Fibroblast of skin of right quadriceps (primary cell): ENCODE measurements around the gene HECW1.
"Not testable (repeated sequence)": the region's sequence is repeated elsewhere in the genome, so short reads cannot be mapped to it uniquely, and the experiment has no call there.

Experiments used
- DNase-seq: peaks from one replicate; pipeline ENCODE4 v3.0.0-alpha.2; 2013

HECW1 gene

DNA sequence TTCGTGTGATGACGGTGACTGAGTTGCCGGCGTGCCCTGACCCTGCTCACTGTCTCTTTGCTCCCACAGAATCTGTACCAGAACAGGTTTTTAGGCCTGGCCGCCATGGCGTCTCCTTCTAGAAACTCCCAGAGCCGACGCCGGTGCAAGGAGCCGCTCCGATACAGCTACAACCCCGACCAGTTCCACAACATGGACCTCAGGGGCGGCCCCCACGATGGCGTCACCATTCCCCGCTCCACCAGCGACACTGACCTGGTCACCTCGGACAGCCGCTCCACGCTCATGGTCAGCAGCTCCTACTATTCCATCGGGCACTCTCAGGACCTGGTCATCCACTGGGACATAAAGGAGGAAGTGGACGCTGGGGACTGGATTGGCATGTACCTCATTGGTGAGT is 199.2 kb downstream of the HECW1 start:
- no peak for DNase-seq

DNA sequence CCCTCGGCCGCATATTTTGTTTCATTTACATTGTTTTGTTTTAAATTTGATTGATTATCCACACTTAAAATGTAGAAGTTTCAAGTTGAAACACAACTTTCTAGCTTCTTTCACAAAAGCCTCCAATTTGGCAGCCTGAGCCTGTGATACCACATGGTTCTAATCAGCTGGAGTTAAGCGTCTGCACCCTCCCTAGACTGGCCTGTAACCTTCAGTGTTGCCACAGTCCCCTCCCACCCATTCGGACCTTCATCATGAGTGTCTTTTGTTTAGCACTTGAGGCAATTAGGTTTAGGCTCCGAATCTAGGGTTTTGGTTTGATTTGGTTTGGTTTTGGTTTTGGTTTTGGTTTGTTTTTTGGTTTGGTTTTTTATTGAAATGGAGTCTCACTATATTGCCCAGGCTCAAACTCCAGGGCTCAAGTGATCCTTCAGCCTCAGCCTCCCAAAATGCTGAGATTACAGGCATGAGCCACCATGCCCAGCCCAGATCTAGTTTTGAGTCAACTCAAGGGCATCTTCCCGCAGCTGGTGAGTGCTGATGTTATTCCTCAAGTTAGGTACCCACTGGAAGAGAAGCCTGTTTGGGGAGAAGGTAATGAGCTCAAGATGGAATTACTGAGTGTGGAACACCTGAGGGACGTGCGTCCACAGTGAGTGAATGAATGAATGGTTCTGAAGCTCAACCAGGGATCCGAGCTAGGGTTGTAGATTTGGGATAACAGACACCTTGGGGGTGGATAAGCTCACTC is 201.4 kb downstream of the HECW1 start:
- no peak for DNase-seq

DNA sequence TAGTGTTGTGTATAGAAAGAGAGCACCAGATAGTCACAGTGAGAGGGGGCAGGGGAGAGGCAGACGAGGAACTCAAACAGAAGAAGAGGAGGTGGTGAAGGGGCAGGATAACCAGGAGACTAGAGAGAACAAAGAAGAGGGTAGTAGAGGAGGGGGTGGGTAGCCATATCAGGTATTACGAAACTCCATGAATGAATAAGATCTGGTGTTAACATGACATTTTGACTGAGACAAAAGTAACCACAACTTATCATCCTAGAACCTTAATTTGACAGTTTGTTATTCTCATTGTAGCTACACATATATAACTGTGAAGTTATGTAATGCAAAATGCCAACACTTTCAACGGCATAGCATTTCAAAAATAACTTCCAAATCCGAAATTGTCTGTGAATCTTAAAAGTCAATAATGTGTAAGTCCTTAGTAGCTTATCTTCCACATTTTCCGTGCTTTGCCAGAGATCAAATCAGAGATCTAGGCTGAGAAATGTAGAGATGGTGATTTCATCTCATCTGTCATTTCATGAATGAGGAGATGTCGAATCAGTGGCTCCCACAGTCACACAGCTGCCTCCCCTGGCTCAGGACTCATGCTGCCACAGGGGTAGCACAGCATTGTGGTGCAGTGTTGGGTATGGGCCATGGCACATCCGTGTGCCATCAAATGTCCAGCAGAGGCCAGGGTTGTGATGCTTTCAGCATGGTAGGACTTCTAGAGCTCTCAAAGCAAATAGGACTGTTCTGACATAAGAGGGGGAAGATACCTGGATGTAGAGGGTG is 202.1 kb downstream of the HECW1 start:
- DNase-seq: no peak

DNA sequence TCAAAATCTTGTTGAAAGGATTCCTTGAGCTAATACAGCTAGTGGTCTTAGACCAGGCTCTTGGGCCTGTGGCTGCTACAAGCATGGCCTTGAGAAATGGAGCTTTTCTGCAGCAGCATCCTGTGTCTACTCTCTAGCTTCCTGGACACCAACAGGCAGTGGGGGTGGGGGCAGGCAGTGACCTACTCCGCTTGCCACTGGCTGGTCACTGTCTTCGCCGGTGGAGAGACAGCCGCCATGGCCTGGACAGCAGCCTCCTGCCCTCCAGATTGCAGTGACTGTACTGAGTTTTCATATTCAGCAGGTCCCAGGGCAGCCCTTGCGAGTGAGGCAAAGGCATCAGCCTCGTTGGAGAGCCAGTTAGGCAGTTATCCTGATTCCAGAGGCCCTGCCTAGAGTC is 204.6 kb downstream of the HECW1 start:
- no peak for DNase-seq

DNA sequence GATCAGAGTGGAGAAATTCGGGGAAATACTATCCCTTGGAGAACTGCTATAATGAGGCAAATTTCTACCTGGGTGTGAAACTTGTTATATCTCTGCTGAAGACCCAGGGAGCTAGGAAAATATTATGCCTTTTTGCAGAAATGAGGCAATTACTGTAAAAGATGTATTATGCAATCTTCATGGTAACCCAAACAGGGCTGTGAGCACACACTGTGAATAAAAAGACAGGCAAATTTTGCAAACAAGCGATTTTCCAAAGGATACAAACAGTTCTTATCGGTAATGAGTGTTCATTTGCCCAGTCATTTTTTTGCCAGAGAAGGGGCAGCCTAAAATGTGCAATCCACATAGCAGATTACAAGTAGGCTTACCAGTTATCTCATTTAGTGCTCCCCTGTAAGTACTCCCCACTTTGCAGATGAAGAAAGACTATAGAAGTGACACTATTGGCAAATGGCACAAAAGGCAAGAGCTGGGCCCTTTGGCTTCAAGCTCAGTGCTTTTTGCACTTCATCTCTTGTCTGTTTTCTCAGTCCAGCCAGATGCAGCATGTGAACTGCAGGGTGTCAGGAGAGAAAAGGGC is 205.8 kb downstream of the HECW1 start:
- no peak for DNase-seq

DNA sequence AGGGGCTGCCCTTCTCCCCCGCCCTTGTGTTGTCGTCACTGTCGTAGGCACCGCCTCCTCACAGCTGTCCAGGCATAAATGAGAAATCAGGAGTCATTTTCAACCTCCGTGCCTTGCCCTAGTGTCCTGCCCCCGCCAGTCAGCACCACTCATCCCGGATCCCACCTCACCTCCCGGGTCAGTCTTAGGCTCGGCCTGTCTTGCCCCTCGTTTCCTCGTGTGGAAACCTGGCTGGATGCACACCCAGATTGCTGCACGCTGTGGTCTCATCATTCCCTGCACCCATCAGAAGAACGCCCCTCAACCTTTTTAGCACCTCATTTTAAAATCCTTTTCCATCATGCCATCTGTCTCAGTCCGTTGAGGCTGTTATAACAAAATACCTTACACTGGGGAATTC is 213.1 kb downstream of the HECW1 start:
- DNase-seq: no peak

DNA sequence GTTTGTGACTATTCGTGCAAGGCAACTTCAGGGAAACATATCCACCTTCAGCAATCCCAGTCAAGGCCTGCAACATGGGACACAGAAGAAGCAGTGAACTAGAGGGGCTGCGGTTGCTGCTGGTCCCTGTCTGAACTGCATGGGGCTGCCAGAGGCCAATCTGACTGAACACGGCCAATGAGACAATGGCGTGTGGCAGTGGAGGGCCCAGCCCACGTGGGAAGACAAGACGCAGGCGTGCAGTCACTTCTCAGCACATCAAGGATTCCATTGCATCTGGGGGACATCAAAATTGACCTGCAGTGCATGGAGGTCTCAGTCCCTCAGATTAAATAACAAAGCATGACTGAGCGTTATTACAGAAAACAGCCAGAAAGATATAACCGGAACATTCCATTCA is 215.9 kb downstream of the HECW1 start:
- DNase-seq: no peak

DNA sequence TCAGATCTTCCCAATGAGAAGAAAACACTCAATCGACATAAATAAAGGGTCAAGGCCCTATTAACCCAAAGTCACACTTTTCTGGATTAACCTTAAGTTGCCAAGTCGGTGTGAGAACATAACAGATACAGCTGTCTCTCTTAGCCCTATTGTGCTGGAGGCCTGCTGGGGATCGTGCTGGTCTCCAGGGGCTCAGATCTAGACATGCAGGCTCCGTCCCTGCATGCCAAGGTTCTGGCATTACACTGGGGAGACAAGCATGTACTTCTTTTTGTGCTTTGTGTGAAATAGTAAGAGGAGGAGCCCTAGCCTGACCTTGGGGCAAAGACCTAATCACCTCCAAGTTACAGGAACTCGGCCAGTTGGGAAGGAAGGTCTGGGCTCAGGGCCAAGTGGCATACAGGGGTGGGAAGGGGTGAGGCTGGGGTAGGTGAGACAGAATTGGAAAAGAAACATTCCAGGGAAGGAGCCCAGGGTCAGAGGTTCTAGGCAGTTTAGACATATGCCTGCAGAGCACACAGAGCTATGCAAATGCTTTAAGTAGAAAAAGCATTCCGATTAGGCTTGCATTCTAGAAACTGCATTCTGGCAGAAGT is 216.4 kb downstream of the HECW1 start:
- DNase-seq: no peak

DNA sequence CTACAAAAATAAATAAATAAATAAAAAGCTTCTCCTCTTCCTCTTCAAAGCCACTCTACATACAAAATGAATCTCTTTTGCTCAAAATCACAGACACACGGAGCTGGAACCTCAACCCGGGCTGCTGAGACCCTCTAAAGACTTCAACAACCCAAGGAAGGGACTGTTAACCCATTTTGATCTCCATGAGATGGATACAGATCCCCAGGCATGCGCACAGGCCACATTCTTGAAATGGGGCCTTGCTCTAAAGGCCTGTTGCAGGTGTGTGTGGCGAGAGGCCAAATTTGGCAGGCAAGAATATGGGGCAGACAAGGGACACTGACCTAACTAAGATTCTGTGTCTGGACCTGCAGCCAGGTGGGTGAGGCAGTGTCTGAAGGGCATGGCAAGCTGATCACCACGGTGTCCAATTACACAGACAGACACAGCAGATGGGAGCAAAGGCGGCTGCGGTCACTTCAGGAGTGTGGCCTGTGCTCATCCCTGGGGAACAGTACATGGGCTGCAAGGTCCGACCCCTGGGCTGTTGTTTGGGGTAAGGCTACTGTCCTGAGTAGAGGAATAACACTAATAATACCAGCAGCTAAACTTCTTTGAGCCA is 219.8 kb downstream of the HECW1 start:
- no peak for DNase-seq

DNA sequence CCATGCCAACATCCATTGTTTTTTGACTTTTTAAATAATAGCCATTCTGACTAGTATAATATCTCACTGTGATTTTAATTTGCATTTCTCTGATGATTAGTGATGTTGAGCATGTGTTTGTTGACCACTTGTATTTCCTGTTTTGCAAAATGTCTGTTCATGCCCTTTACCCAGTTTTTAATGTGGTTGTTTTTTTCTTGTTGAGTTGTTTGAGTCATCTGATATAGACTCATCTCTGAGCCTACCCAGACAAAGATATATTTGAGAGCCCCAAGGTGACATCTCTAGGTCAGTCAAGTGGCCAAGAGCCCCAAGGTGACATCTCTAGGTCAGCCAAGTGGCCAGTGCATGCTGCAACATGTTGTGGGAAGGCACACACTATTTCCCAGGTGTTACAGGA is 224.7 kb downstream of the HECW1 start:
- DNase-seq: no peak

DNA sequence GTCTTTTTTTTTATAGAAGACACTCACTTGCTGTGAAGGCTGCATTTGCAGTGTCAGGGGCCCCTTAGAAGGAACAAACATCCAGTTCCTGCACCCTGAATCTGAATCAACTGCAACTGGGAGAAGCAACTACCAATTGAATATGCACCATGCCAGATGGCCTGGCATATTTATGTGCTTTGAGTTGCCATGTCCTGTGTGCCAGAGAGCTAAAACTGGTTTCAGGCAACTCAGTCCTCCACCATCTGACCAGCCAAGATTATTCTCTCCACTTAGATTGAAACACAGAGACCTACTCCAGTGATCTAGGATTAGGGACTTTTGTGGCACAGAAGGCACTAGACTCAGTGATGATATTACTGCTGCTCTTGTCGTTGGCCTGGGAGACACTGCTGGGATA is 225.4 kb downstream of the HECW1 start:
- no peak for DNase-seq

DNA sequence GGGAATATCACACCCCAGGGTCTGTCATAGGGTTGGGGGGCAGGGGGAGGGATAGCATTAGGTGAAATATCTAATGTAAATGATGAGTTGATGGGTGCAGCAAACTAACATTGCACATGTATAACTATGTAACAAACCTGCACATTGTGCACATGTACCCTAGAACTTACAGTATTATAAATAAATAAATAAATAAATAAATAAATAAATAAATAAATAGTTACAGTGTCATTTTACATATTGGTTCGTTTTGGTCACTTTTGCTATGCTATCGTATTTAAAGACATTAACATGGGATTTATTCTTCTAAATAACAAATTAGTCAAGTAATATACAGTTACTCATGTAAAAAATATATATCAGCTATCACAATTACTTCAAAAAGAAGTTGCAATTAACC is 228.7 kb downstream of the HECW1 start:
- no peak for DNase-seq

DNA sequence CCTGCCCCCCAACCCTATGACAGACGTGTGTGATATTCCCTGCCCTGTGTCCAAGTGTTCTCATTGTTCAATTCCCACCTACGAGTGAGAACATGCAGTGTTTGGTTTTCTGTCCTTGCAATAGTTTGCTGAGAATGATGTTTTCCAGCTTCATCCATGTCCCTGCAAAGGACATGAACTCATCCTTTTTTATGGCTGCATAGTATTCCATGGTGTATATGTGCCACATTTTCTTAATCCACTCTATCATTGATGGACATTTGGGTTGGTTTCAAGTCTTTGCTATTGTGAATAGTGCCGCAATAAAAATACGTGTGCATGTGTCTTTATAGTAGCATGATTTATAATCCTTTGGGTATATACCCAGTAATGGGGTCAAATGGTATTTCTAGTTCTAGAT is 231.0 kb downstream of the HECW1 start:
- not testable (repeated sequence) for DNase-seq

DNA sequence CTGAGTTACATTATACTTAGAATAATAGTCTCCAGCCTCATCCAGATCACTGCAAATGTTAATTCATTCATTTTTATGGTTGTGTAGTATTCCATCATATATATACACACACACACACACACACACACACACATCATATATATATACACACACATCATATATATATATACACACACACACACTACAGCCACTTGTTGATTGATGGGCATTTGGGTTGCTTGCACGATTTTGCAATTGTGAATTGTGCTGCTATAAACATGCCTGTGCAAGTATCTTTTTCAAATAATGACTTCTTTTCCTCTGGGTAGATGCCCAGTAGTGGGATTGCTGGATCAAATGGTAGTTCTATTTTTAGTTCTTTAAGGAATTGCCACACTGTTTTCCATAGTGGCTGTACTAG is 233.2 kb downstream of the HECW1 start:
- not testable (repeated sequence) for DNase-seq

DNA sequence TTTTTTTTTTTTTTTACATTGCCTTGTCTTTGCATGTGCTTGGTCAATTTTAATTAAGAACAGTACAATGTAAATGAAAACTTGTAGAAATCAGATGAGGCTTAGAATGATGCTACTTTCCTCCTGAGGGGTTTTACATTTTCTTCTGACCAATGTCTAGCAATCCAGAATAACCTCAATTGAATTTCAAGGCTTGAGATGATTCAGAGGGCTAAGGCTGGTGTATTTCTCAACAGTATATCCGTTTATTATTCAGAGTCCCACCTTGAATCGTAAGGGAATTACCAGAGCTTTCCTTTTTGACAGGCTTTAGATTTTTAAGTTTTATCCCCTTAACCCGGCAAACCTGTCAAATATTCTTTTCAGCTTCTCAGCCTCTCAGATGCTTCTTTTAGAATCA is 239.2 kb downstream of the HECW1 start:
- no peak for DNase-seq

DNA sequence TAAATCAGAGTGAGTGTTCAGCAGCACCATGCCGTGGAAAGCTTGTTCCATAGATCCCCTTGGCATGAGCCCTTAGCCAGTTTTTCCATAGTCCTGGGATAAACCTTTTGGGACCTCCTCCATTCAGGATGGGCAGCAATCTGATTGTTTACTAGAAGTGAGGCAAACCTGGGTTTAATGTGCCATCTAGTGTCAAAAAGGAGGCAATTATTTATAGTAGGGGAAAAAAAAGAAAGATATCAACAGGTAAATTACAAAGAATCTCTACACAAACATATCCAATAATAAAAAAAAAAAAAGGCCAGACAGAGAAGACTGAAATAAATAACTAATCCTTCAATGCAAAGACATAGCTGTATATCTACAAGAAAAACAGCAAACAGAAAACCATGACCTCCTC is 241.5 kb downstream of the HECW1 start:
- DNase-seq: no peak

DNA sequence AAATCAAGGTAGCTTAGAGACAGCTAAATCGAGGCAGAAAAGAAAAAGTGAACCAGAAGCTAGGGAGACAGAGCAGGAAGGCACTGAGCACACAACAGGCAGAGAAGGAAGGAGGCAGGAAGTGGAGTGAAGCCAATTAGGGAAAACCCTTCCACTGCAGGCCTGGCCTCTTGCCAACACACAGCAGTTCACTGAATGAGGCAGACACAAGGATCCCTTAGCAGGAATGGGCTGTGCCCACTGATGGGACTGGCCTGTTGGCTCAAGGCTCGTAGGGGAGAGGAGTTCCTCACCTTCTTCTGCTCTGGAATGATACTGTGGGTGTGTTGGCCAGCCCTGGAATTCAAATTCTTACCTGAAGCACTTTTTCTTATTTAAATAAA is 250.2 kb downstream of the HECW1 start:
- peak; percentile 47 for DNase-seq

DNA sequence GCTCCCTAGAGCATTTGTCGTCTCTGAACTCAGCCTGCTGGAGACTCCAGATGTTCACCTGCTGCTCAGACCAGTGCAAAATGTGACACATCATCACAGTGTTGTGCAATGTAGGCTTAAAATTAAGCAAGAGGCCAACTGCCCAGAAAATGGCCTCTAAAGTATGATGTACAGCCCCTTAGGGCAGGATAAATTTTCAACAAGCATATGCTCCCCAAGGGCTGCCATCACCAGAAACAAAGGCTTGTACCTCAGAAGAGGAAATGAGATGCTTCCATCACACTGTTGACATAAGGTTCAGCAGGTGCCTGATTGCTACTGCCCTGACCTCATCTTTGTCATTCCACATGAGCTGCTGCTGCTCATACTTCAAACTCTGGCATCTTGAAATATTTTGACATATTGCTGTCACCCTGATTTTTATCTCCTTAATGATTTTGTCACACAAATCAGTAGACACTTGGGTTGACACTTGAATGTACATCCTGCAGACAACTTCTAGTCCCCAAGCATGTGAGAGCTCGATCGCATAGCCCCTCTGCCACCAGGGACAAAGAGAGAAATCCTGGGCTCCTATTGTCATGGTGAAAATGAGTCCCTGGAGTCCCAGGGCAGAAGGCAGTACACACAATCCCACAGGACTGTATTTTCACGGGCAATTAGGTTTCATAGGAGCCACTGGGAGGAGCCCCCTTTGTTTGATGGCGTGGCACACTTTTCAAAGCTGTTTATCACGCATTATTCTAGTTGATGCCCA is 250.8 kb downstream of the HECW1 start:
- peak; percentile 18 for DNase-seq

DNA sequence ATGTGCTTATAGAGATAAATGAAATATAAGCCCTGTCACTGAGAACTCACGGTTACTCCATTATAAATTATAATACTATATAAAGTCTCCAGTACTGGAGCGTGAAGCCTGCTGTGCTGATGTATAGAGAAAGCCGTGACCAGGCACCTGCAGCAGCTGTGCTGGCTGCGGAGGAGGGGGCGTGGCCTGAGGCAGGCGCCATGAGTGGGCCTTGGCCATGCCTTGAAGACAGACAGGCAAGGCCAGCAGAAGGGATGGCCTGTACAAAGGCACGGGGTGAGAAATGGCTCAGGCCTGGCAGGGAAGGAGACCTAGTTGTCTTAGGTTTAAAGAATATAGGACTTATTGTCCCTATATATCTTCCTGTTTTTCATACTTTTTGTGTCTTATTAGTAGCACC is 251.9 kb downstream of the HECW1 start:
- no peak for DNase-seq

DNA sequence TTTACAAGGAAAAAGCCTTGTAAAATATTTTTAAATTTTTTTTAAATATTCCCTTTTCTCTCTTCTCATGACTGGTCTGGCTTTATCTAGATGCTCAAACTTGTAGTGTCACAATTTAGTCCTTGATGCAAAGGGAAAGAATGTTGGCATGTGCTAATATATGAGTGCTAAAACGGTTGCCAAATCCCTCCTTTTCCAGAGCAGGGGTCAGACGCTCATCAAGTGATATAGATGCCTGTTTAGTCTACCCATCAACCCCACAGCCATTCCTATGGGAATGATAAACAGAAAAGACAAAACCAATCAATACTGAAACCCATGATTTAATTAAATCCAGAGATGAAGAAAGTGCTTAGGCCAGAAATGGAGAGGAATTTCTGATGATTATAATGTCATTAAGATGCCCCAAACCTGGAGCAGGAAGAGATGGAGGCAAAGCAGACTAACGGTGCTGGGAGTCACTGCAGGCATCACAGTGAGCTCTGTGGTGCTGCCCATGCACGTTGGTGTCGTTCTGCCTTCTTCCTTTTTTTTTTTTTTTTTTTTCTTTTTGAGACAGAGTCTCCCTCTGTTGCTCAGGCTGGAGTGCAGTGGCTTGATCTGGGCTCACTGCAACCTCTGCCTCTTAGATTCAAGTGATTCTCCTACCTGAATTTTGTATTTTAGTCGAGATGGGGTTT is 260.4 kb downstream of the HECW1 start:
- peak; percentile 60 for DNase-seq

DNA sequence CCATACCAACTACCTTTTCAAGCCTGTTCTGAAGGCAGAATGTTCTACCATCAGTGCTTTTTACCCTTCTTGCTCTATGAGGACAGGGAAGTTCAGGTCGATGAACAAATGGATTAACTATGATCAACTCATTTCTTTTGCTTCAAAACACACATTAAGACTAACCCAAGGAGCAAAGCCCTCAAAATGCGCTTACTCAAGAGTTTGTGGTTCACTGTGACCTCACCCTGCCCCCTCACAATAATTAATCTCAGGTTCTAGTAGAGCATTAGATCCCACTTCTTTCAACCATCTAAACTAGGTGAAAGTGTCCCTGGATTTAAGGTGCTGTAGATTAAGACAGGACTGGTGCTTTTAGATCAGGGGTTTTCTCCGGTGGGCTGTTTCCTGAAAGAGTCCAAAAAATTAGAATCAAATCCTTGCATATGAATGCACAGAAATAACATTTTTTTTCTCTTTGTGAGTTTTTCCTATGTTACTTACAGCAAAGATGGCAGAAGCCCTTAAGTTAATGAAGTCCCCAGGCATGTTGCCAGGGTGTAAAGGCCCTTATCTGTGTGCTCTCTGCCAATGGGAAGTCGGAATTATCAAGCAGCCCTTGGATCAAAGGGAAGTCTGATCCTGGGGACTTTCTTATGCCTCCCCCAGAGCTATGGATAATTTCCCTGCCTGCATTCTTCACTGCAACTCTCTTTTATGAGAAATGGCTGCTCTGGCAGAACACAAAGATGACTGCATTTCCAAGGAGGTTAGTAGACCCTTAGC is 264.9 kb downstream of the HECW1 start:
- DNase-seq: peak; percentile 37
